Hematopoietic multipotent progenitor cell treated with erythropoietin and hydrocortisone succinate and interleukin-3 and kit ligand, for 4 days (in vitro differentiated cells): ENCODE measurements around the gene MACROD2.

ENCODE experiments used
- DNase-seq: peaks from one replicate; pipeline ENCODE4 v3.0.0-alpha.2; 2015

The MACROD2 gene

GRCh38 chr20:14685183-14685582 is 689.9 kb downstream of the MACROD2 start:
- DNase-seq = no peak

- no peak for DNase-seq
Observed at GRCh38 chr20:14687313-14687712, 692.0 kb downstream of the MACROD2 start.

- DNase-seq = no peak
Observed at GRCh38 chr20:14688005-14688404, 692.7 kb downstream of the MACROD2 start.

DNA sequence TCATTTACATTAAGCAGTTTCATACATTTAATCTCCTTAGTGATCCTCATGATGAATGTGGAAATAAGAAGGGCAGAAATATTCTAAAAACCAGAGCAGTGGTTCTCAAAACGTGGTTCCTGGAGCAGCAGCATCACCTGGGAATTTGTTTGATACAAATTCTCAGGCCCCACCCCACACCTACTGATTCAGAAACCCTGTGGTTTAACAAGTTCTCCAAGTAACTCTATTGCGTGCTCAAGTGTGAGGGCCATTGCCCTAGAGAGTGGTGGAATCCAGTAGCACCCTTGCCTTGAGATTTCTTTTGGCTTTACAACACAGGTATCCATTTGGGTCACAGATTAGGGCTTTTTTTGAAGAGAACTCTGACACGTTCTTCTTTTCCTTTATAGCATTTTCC is 696.7 kb downstream of the MACROD2 start:
- no peak for DNase-seq

DNA sequence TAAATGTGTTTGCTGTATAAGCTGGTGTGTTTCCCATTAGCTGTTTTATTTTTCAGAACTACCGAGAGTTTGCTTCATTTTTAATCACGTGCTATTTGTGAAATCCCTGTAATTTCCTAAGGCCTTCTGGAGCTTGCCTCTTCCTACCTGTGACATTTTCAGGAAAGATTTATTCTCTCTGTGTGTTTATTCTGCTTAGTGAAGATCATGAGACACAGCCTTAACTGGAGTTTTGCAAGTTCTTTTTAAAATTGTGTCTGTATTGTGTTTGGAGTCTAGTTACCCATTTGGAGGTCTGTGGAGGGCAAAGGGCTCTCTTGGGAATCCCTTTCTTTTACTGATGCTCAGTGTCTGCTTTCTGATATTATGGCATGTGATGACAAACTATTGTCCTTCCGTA is 701.2 kb downstream of the MACROD2 start:
- no peak for DNase-seq

- DNase-seq = no peak
Observed at GRCh38 chr20:14696937-14697336, 701.6 kb downstream of the MACROD2 start.

DNA sequence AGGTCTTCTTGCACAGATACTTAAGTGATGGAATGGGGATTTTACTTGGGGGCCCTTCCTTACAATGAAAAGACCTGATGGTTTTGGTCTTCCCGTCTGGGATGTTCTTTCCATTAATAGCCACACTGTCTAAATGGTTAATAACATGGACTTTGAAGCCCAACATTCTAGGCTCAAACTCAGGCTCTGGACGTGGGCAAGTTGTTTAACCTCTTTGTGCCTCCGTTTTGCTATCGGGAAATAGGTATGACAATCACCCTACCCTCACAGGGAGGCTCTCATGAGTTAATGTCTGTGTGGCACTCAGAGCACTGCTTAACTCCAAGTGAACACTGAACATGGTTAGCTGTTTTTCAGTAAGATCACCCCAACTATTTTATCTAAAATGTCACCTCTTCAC is 702.8 kb downstream of the MACROD2 start:
- no peak for DNase-seq

DNA sequence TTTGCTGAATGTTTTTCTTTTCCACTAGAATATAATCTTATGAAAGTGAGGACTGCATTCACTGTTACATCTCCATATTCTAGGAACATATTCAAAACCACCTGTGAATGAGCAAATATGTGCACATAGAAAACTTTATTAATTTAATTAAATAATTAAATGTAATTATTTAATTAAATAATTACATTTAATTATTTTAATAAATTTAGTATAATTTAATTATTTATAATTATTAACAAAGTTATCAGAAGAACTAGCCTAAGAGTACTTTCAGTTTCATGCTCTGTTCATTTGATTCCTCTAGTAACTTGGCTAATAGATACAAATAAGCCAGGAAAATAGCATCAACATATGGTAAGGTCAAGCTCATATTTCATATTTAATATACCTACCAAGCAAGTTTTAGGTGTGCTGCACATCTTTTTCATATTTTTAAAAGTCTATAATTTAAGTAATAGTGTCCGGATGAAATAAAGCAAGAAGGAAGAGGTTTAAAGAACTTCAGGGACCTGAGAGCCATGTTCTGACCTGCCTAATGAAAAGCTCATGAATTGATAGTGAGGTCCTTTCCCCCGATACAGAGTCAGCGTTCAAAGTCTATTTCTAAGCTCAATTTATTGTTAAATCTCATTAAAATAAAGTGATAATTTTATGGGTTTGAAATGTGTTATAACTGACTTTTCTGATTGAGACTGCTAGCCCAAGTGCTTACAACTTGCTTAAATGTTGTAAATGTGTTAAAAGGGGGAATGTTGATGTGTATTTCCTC is 703.5 kb downstream of the MACROD2 start:
- no peak for DNase-seq

GRCh38 chr20:14700639-14700960 is 705.3 kb downstream of the MACROD2 start:
- DNase-seq = no peak

- DNase-seq = no peak
Observed at GRCh38 chr20:14701326-14701725, 706.0 kb downstream of the MACROD2 start.

DNA sequence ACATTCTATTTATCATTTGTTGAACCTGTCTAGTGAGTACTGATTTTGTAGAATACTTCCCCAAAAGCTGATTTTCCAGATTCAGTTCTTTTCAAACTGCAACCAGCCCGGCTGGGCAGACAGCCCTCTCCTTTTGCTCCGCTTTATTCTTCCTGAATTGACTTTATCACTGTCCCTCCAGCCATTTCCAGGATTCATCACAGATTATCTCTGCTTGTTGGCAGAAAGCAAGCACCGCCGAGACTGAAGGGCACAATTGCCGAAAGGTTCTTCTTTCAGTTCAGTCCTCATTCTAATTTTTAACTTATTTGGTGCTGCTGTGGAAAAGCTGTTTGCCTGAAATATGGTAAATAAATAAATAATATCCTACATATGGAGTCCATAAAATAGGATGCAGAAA is 711.2 kb downstream of the MACROD2 start:
- DNase-seq = no peak

DNA sequence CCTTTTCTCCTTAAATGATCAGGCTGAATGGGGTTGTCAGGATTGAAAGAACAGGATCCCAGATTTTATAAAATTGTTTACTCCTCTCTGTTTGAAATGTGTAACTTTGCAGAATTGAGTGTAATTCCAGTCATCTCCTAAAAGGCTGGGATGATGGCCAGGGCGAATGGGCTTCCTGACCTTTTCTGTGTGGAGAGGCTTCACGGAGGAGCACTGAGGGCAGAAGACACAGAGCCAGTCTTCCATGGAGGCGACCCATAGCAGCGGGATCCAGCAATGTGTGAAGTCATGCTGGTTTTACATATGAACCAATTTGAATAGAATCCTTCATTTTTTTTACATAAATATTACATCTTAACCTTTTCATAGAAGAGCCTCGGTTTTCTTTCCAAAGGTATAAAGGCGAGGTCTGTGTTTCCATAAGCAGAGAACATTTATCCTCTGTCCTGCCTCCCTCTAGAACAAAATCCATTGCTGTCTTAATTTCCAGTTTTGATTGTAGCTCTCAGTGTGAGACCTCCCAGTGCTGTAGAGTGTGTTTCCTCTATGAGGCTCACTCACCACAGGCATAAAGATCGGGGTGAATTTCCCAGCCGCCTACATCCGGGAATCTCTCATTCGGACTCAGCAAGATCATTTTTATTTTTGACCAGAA is 711.8 kb downstream of the MACROD2 start:
- DNase-seq = no peak

- no peak for DNase-seq
Observed at GRCh38 chr20:14707865-14708596, 712.7 kb downstream of the MACROD2 start.

DNA sequence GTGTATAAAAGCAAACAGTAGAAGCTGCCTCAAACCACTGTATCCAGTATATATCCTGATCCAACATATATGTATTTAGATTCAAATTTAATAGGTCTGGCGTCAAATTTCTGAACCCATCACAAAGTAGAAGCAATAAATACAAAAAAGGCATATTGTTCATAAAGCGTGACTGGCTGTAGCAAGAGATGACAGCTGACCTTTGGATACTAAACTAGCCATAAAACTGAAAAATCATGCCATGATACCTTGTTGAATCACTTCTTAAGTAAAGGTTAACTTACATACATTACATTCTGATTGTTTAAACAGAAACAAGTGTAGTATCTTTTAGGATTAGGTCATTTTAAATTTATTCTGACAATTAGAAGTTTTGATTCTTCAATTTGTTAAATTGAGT is 714.1 kb downstream of the MACROD2 start:
- no peak for DNase-seq

DNA sequence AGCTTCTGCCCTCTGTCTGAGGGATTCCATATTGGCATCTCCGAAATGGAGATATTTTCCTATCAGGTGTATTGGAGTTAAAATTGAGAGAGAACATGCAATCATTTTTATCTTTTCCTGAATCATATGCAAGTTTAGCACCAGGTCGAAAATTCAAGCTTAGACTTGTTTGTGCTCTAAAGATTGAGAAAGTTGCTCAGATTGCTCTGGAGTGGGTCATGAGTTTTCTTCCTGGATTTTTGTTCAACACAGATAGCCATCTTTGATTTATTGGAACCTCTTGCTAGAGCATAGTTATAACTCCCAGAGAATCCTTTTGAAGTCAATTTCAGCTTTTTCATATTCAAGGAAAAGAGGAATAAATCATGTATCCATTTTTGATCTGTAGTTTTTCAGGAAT is 715.6 kb downstream of the MACROD2 start:
- DNase-seq = no peak

- DNase-seq = no peak
Observed at GRCh38 chr20:14711652-14712051, 716.3 kb downstream of the MACROD2 start.

GRCh38 chr20:14712302-14712739 is 717.0 kb downstream of the MACROD2 start:
- no peak for DNase-seq

DNA sequence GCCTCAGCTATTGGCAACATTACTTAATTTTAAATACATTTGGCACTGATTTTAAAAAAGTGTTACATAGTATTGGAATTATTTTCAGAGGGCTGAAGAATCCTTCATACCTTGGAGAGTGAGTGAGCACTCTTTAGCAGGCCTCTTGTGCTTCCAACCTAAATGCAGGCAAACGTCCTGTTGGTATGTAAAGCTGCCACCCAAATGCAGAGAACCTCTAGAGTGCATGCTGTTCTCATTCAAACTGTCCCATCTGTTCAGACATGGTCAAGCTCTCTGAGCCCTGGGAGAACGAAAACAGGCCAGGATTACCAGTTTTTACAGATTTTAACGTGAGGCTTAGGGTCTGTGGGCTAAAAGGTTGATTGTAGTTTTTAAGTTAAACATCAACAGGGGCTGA is 720.1 kb downstream of the MACROD2 start:
- DNase-seq = no peak

DNA sequence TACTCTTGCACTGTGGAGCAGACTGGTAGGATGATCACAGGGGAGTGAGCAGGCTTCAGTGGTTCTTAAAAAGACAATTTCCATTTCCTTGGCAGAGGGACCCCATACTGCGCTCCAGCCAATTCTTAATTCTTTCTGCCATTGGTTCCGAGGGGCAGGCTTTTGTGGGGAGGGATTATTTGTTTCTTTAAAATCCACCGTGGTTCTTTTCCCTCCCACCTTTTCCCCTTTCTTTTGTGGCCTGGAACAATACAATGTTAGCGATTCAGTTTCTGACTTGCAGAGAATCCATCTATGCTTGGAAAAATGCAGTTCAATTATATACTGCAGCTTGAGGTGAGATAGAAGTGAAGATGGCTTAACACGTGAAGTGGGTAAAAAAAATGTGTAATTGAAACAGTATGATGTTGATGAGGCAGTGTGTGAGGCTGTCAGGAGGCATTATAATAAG is 721.1 kb downstream of the MACROD2 start:
- no peak for DNase-seq

GRCh38 chr20:14717134-14717999 is 722.1 kb downstream of the MACROD2 start:
- DNase-seq = no peak

- no peak for DNase-seq
Observed at GRCh38 chr20:14720251-14720650, 724.9 kb downstream of the MACROD2 start.

DNA sequence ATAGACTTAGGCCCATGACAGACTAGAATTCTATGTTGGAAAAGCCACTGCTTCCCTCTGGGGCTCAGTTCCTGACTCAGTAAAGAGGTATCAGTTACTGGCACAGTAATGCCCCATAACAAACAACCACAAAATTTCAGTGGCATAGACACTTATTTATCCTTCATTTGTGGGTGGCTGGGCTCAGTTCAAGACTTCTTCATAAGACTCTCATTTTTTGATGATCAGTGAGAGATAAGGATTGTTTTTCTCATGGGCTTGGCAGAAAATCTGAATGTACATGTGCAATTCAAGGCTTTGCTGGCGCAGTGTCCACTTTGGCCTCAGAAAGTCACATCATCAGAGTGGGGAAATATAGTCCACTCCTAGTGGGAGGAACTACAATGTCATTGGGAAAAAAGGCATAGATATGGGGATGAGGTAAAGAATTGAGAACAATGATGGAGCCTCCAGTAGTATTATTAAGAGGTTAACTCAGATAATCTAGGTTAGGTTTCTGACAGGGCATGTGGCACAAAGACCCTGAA is 726.7 kb downstream of the MACROD2 start:
- no peak for DNase-seq

DNA sequence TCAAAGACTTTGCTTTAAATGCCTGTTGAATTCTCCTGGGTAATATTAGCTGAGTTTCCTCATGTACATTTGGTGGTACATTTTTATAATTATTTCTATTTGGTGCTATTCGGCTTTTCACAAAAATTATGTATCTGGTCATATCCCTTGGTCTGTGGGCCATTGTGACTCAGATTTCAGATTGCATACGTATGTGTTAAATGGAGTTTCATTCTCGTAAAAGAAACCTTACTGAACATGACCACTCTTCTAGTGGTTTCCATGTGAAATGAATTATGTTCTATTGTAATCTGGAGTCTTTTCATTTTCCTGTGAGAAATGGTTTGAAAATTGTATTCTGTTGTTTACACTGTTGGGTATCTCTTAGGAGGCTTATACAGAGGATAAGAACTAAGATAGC is 728.3 kb downstream of the MACROD2 start:
- DNase-seq = no peak
